SK-N-SH (cell line): ENCODE data around the gene POMC. TPM values are rescaled to one million over a fixed set of nuclear protein-coding genes. Genes with fewer than 3 reads are reported as not detected.

Source experiments
- polyA plus RNA-seq, 3 experiments: library from polyadenylated mRNA; depleted of rRNA; stranded (reverse); fragments of >200 nt; gene quantifications; 2 replicates each; pipeline ENCODE4 v1.2.3, GENCODE V29; 2012

The POMC gene
- polyA plus RNA-seq, 1 of the 3 experiments (the other 2 are of a cell fraction): not detected

Other genes with a start within 250 kb of the POMC start
- 36.6 and 53.9 TPM in 2 replicates for gene ADCY3, start 248.3 kb downstream of the POMC start, polyA plus RNA-seq (2012; rRNA removed)
- 2.4 and 3.6 TPM in 2 replicates for gene DNAJC27, start 196.6 kb downstream of the POMC start, polyA plus RNA-seq (2012; rRNA removed)
- gene EFR3B, start 126.5 kb downstream of the POMC start, polyA plus RNA-seq (2012; rRNA removed): 1.5 and 1.9 TPM in 2 replicates
- gene DNMT3A, start 173.3 kb upstream of the POMC start, polyA plus RNA-seq (2012; rRNA removed): 5.5 and 5.6 TPM in 2 replicates